PFSK-1 (cell line): ENCODE results near the gene ITGAD.

Experiments used
- POLR2AphosphoS5 ChIP-seq: IDR thresholded peaks from 2 replicates; pipeline ENCODE4 v1.6.1; 2012; ENCODE audit warnings: low read depth, mild to moderate bottlenecking, control low read depth, low read length, moderate library complexity
- TAF1 ChIP-seq: IDR thresholded peaks from 2 replicates; pipeline ENCODE4 v1.6.1; 2012; ENCODE audit warnings: low read length, control low read depth, borderline replicate concordance; ENCODE audit not compliant: insufficient read depth

DNA sequence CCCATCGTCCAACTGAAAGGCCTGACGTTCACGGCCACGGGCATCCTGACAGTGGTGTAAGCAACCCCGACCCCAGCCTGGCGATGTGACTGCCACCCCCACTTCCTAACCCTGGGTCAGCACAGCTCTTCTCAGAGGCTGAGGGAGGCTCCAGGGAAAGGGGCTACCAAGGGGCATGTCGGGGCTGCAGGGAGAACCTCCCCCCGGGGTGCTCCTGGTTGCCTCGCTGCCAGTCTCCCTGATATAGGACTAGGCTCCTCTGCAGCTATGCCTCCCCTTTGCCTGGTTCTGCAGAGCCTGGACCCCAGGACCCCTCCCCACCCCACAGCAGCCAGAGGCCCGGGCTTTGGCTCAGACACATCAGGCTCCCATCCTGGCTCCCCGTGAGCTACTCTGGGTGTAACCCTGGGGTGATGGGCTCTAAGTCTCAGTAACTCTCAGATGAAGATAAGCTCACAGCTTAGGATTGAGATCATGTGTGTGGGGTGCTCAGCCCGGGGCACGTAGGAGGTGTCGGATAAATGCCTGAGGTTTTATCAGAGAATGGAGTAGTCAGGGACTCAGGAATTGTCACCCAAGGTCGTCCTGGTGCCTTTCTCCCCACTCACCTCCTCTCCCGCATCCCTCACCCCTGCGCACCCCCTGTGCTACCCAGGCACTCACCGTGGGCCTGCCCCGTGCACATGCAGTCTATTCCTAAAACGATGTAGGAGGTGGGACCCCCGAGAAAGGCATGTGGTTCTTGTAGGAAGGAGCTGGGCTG lies 10.6 kb downstream of the ITGAD start:
- TF ChIP-seq TAF1: no peak
- TF ChIP-seq POLR2AphosphoS5: no peak
